Sigmoid colon (tissue), 7 donors: ENCODE data around the gene GALR2. TPM values are rescaled to one million over a fixed set of nuclear protein-coding genes. Genes with fewer than 3 reads are reported as not detected.

Experiments
- DNase-seq: peaks from one replicate; pipeline ENCODE4 v3.0.0-alpha.2; 2019
- H3K27ac ChIP-seq, 4 donors: fragments of 200-600 bp; sonication (generic); one replicate each; pipeline ENCODE4 v1.5.1; 2016 to 2019; ENCODE audit warnings: mild to moderate bottlenecking in 1 of 4
- H3K27me3 ChIP-seq, 3 donors: fragments of 200-600 bp; sonication (generic); one replicate each; pipeline ENCODE4 v1.5.1; 2019; ENCODE audit warnings: mild to moderate bottlenecking in 1 of 3
- H3K36me3 ChIP-seq, 4 donors: fragments of 200-600 bp; sonication (generic); one replicate each; pipeline ENCODE4 v1.5.1; 2016 to 2019
- H3K4me1 ChIP-seq, 4 donors: fragments of 200-600 bp; sonication (generic); one replicate each; pipeline ENCODE4 v1.5.1; 2017 to 2019
- H3K4me3 ChIP-seq, 4 donors: fragments of 200-600 bp; sonication (generic); one replicate each; pipeline ENCODE4 v1.5.1; 2017 to 2019; ENCODE audit warnings: mild to moderate bottlenecking in 2 of 4, moderate library complexity in 1 of 4
- H3K9me3 ChIP-seq, 4 donors: fragments of 200-600 bp in 3 of 4; sonication (generic) in 3 of 4; one replicate each; pipeline versions ENCODE4 v1.5.1 to v1.6.1; 2013 to 2019
- EP300 ChIP-seq, 4 donors: sonication (generic); formaldehyde crosslinking; IDR thresholded peaks; one replicate each; pipeline ENCODE4 v1.6.1; 2017; ENCODE audit warnings: antibody characterized with exemption in 4 of 4
- POLR2A ChIP-seq, 2 donors: fragments of 450-650 bp; IDR thresholded peaks; one replicate each; pipeline ENCODE4 v1.6.1; 2016; ENCODE audit warnings: antibody characterized with exemption in 2 of 2, mild to moderate bottlenecking in 2 of 2, moderate library complexity in 2 of 2
- POLR2AphosphoS5 ChIP-seq, 4 donors: sonication (generic); formaldehyde crosslinking; IDR thresholded peaks; one replicate each; pipeline ENCODE4 v1.6.1; 2017; ENCODE audit warnings: antibody characterized with exemption in 4 of 4
- WGBS, 2 donors: extraction: QIAGEN DNeasy Blood & Tissue Kit; methylation state at CpG; one replicate each; pipeline ENCODE4 v1.1.7; 2013; 5-methylcytosine and 5-hydroxymethylcytosine counted together
- intact Hi-C: fragments of 100-400 bp; cut with DNase I; formaldehyde crosslinking; loops from one replicate; pipeline ENCODE4 v1.15.1; 2023
- polyA plus RNA-seq, 3 donors: library from polyadenylated mRNA; stranded (reverse); fragments of 200-250 nt; gene quantifications; one replicate each; pipeline ENCODE4 v1.2.3, GENCODE V29; 2013
- total RNA-seq, 4 donors: library from RNA; depleted of rRNA; stranded (reverse); fragments of >200 nt; gene quantifications; one replicate each; pipeline ENCODE4 v1.1.0, GENCODE V29; 2016
- TF ChIP-seq, protein P1 (sequence below), 4 experiments: fragments of 450-650 bp in 3 of 4; fragments of 200-600 bp in 1 of 4; IDR thresholded peaks; one replicate each; pipeline ENCODE4 v1.5.1; 2016 to 2019; ENCODE audit warnings: antibody characterized with exemption in 4 of 4, mild to moderate bottlenecking in 3 of 4, moderate library complexity in 2 of 4
- donor health status: healthy with polysubstance abuse.
- donor health status: Bipolar disorder and iron deficiency.
- donor health status: healthy.

GALR2 gene
- total and polyA plus RNA-seq, 7 donors: 1.6 to 20.2 (median 6.4) TPM; not detected in 2

DNA sequence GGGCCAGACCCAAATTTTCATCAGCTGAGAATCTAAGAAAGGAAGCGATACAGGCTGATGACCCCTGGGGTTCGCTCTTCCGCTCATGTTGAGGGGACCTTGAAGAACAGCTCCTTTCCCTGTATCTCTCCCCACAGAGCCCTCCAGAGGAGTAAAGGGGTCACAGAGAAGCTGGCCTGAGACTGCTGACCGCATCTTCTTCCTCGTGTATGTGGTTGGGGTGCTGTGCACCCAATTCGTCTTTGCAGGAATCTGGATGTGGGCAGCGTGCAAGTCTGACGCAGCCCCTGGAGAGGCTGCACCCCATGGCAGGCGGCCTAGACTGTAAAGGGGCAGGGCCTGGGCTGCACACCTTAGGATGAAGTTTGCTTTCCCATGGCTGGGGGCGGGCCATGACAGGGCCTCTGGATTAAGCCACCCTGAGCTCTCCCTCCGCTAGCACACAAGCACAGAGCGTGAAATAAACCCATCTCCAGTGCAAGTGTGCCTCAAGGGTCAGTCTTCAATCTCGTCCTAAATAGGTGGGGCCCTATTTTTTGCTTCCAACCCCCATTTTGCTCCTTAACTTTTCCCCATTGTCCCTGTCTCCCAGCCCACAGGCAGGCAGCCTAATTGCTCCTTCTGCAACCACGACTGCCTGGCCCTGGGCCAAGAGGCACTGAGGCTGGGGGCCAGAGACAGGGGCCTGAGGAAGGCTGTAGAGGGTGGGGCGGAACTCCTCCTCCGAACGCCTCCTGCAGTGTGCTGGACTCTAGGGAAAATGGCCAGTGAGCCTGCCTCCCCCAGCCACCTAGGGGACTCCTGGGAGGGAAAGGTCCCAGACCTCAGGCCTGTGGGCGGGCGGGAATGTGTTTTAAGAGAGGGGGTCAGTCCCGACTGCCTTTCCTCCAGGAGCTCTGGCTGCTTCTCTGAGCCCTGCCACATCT, 8.0 kb downstream of the GALR2 start:
- 85 to 89% methylated on average over 20 of the region's 20 CpGs for WGBS, 2 donors
- H3K27me3 ChIP-seq: peaks cover 3 to 28% (median 17%) of the 10 kb centered on the region in 3 donors
- TF ChIP-seq, protein P1, sequence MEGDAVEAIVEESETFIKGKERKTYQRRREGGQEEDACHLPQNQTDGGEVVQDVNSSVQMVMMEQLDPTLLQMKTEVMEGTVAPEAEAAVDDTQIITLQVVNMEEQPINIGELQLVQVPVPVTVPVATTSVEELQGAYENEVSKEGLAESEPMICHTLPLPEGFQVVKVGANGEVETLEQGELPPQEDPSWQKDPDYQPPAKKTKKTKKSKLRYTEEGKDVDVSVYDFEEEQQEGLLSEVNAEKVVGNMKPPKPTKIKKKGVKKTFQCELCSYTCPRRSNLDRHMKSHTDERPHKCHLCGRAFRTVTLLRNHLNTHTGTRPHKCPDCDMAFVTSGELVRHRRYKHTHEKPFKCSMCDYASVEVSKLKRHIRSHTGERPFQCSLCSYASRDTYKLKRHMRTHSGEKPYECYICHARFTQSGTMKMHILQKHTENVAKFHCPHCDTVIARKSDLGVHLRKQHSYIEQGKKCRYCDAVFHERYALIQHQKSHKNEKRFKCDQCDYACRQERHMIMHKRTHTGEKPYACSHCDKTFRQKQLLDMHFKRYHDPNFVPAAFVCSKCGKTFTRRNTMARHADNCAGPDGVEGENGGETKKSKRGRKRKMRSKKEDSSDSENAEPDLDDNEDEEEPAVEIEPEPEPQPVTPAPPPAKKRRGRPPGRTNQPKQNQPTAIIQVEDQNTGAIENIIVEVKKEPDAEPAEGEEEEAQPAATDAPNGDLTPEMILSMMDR (IDR thresholded peaks at IDR 0.05): no peak
- no peak for TF ChIP-seq POLR2A (IDR thresholded peaks at IDR 0.05)
- H3K4me3 ChIP-seq: no peak overlapping the region
- peaks cover 12 to 54% (median 41%) of the 10 kb centered on the region in 4 donors for H3K36me3 ChIP-seq
- no peak for DNase-seq
- H3K27ac ChIP-seq: no peak overlapping the region
- intact Hi-C loops: loop anchor here (10.0 kb wide), 1 partner anchor 258 kb away; no protein-coding TSS in a partner anchor
- peaks cover 0 to 15% (median 12%) of the 10 kb centered on the region in 4 donors for H3K4me1 ChIP-seq
- no peaks in the 10 kb centered on the region for H3K9me3 ChIP-seq

DNA sequence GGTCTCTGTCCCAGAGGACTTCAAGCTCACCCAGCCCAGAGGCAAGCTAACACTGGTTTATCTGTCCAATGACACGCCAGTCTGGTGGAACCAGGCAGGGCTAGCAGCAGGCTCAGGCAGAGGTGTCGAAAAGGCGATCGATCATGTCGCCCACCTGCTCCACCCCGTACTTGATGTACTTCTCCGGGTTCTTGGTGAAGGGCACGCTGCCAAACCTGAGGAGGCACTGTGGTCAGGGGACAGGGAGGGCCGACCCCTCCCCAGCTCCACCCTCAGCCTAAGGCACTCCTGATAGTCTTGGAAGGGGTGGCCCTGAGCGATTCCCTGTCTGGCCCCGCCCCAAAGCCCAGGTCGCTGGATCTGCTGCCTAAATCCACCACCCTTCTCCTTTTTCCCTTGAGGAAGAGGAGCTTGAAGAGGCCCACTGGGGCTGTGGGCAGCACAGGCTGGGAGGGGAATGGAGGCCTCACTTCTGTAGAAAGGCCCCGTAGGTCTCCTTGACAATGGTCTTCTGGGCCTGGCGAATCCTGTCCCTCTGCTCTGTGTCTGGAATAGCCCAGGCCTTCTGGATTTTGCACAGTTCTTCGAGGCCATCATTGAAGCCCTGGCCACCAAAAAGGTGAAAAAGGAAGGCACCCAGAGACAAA, 9.1 kb downstream of the GALR2 start:
- no peaks in the 10 kb centered on the region for H3K9me3 ChIP-seq
- H3K27ac ChIP-seq: no peak overlapping the region
- no peak for TF ChIP-seq POLR2AphosphoS5 (IDR thresholded peaks at IDR 0.05)
- no peak for TF ChIP-seq EP300 (IDR thresholded peaks at IDR 0.05)
- TF ChIP-seq, protein P1 (IDR thresholded peaks at IDR 0.05): no peak
- TF ChIP-seq POLR2A (IDR thresholded peaks at IDR 0.05): no peak
- H3K27me3 ChIP-seq: peaks cover 0 to 18% (median 6%) of the 10 kb centered on the region in 3 donors
- H3K4me3 ChIP-seq: no peak overlapping the region
- 85 to 92% methylated on average over 15 of the region's 15 CpGs for WGBS, 2 donors
- intact Hi-C loops: loop anchor here (10.0 kb wide), 1 partner anchor 259 kb away; no protein-coding TSS in a partner anchor
- peaks cover 0 to 15% (median 12%) of the 10 kb centered on the region in 4 donors for H3K4me1 ChIP-seq
- H3K36me3 ChIP-seq: peaks cover 23 to 65% (median 52%) of the 10 kb centered on the region in 4 donors
- no peak for DNase-seq

DNA sequence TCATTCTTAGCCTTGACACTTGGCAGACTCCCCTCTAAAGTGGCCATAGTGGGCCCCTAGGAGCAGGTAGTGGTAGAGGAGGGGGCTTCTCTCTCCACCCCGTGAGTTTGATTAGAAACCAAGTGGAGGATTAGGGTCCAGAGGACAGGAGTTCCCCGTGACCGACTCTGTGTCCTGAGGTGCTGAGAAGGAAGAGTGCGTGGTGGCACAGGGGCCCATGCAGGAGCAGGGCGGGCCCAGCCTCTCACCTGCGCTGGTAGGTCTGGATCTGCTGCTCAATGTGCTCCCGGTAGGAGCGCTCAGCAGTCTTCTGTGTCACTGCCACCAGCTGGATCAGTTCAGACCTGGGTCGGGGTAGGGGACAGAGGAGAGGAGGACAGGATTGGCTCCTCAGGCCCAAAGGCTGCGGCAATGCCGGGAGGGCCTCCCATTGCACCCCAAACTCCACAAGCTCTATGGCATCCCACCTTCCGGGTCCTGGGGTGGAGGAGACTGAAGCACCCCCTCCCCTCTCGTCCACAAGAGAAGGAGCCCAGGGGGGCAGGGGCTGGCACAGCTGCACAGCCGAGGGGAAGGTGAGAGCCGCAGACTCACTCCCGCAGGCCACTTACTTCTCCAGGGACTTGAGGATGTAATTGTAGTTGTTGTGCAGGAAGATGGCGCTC, 10.6 kb downstream of the GALR2 start:
- peaks cover 0 to 2% (median 0%) of the 10 kb centered on the region in 3 donors for H3K27me3 ChIP-seq
- H3K4me1 ChIP-seq: peaks cover 0 to 6% (median 3%) of the 10 kb centered on the region in 4 donors
- no peak for TF ChIP-seq EP300 (IDR thresholded peaks at IDR 0.05)
- TF ChIP-seq, protein P1 (IDR thresholded peaks at IDR 0.05): no peak
- no peak for TF ChIP-seq POLR2AphosphoS5 (IDR thresholded peaks at IDR 0.05)
- TF ChIP-seq POLR2A (IDR thresholded peaks at IDR 0.05): no peak
- H3K36me3 ChIP-seq: peaks cover 36 to 80% (median 65%) of the 10 kb centered on the region in 4 donors
- H3K9me3 ChIP-seq: no peaks in the 10 kb centered on the region
- 82 to 88% methylated on average over 17 of the region's 17 CpGs for WGBS, 2 donors
- no peak overlapping the region for H3K4me3 ChIP-seq
- no peak for DNase-seq
- intact Hi-C loops: loop anchor here (10.0 kb wide), 1 partner anchor 260 kb away; no protein-coding TSS in a partner anchor
- no peak overlapping the region for H3K27ac ChIP-seq

DNA sequence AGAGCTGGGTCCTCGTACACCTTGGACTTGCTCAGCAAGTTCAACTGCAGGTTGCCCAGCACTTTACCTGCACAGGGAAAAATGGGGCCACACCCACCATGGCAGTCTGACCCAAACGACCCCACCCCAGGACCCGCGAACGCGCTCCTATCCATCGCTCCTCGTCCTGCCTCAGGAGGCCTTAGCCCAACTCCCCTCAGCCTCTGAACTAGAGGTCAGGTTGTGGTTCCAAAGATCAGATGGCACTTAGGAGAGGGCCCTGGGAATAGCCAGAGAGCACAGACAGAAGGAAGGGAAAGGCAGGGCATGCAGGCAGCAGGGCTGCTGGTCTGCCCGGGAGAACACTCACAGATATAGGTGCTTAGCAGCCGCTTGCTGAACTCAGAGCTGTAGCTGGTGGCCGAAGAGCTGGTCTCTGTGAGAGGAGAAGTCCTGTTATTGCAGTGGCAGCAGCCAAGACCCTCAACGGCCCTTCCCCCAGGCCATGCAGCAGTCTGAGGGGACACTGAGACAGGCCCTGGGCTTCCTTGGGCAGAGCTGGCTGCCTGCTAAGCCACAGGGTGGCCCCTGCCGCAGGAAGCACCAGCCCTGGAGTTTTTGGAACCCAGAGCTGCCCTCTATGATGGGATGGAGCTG, 11.3 kb downstream of the GALR2 start:
- no peaks in the 10 kb centered on the region for H3K9me3 ChIP-seq
- H3K4me3 ChIP-seq: no peak overlapping the region
- WGBS, 2 donors: 86 to 92% methylated on average over 13 of the region's 13 CpGs
- no peak for DNase-seq
- H3K27ac ChIP-seq: no peak overlapping the region
- intact Hi-C loops: loop anchor here (10.0 kb wide), 1 partner anchor 261 kb away; no protein-coding TSS in a partner anchor
- no peak for TF ChIP-seq EP300 (IDR thresholded peaks at IDR 0.05)
- TF ChIP-seq POLR2AphosphoS5 (IDR thresholded peaks at IDR 0.05): no peak
- TF ChIP-seq POLR2A (IDR thresholded peaks at IDR 0.05): no peak
- TF ChIP-seq, protein P1 (IDR thresholded peaks at IDR 0.05): no peak
- H3K27me3 ChIP-seq: no peaks in the 10 kb centered on the region
- H3K36me3 ChIP-seq: peaks cover 37 to 87% (median 68%) of the 10 kb centered on the region in 4 donors
- no peaks in the 10 kb centered on the region for H3K4me1 ChIP-seq
